KMS-11 (cell line): ENCODE results near the gene PRKCH.
"Not testable (repeated sequence)": the region's sequence is repeated elsewhere in the genome, so short reads cannot be mapped to it uniquely, and the experiment has no call there.

Source experiments
- H2AFZ ChIP-seq: fragments of 200-600 bp; sonication (generic); 2 replicates; pipeline ENCODE4 v1.6.1; 2016; ENCODE audit warnings: antibody characterized with exemption, mixed run types, low read depth
- H3K27ac ChIP-seq: fragments of 200-600 bp; sonication (generic); 2 replicates; pipeline ENCODE4 v1.6.1; 2016; ENCODE audit warnings: mild to moderate bottlenecking, mixed run types
- H3K27me3 ChIP-seq: fragments of 200-600 bp; sonication (generic); 2 replicates; pipeline ENCODE4 v1.6.1; 2017; ENCODE audit warnings: mild to moderate bottlenecking, low read depth, mixed run types, moderate library complexity; ENCODE audit not compliant: insufficient read depth
- H3K36me3 ChIP-seq: fragments of 200-600 bp; sonication (generic); 2 replicates; pipeline ENCODE4 v1.6.1; 2017; ENCODE audit warnings: mild to moderate bottlenecking, mixed run types; ENCODE audit not compliant: insufficient read depth
- H3K4me1 ChIP-seq: fragments of 200-600 bp; sonication (generic); 2 replicates; pipeline ENCODE4 v1.6.1; 2016; ENCODE audit warnings: mild to moderate bottlenecking, low read depth, mixed run types; ENCODE audit not compliant: poor library complexity, severe bottlenecking
- H3K4me2 ChIP-seq: fragments of 200-600 bp; sonication (generic); 2 replicates; pipeline ENCODE4 v1.7.0; 2016; ENCODE audit warnings: mild to moderate bottlenecking, mixed run types
- H3K4me3 ChIP-seq: fragments of 200-600 bp; sonication (generic); IDR thresholded peaks from 2 replicates; pipeline ENCODE4 v1.6.1; 2017; ENCODE audit warnings: low read depth, low read length, mixed read lengths; ENCODE audit not compliant: insufficient read depth
- H3K79me2 ChIP-seq: fragments of 200-600 bp; sonication (generic); 2 replicates; pipeline ENCODE4 v1.6.1; 2016; ENCODE audit warnings: low read depth, mixed run types; ENCODE audit not compliant: insufficient read depth
- H3K9ac ChIP-seq: fragments of 200-600 bp; sonication (generic); 2 replicates; pipeline ENCODE4 v1.6.1; 2016; ENCODE audit warnings: mild to moderate bottlenecking, mixed run types
- H4K20me1 ChIP-seq: fragments of 200-600 bp; sonication (generic); 2 replicates; pipeline ENCODE4 v1.6.1; 2016; ENCODE audit warnings: mild to moderate bottlenecking, mixed run types; ENCODE audit not compliant: insufficient read depth
- CTCF ChIP-seq: fragments of 200-600 bp; sonication (generic); conservative IDR thresholded peaks from 2 replicates; pipeline ENCODE4 v1.6.1; 2017; ENCODE audit warnings: low read depth, mild to moderate bottlenecking, antibody characterized with exemption, low read length, moderate library complexity, mixed read lengths

The PRKCH gene

GRCh38 chr14:61461808-61462275, 140.5 kb downstream of the PRKCH start:
- no peak overlapping the region; the same call in 1 of the 2 replicates for H2AFZ ChIP-seq
- H3K79me2 ChIP-seq, result no peaks in the 10 kb centered on the region
- H3K4me2 ChIP-seq, result no peak overlapping the region
- H3K9ac ChIP-seq, result no peak overlapping the region
- no peaks in the 10 kb centered on the region for H3K4me1 ChIP-seq
- no peaks in the 10 kb centered on the region for H3K27me3 ChIP-seq
- H3K27ac ChIP-seq, result no peak overlapping the region
- no peaks in the 10 kb centered on the region for H3K36me3 ChIP-seq
- TF ChIP-seq CTCF, result peak; percentile 71
- no peak overlapping the region for H3K4me3 ChIP-seq
- no peaks in the 10 kb centered on the region for H4K20me1 ChIP-seq

DNA sequence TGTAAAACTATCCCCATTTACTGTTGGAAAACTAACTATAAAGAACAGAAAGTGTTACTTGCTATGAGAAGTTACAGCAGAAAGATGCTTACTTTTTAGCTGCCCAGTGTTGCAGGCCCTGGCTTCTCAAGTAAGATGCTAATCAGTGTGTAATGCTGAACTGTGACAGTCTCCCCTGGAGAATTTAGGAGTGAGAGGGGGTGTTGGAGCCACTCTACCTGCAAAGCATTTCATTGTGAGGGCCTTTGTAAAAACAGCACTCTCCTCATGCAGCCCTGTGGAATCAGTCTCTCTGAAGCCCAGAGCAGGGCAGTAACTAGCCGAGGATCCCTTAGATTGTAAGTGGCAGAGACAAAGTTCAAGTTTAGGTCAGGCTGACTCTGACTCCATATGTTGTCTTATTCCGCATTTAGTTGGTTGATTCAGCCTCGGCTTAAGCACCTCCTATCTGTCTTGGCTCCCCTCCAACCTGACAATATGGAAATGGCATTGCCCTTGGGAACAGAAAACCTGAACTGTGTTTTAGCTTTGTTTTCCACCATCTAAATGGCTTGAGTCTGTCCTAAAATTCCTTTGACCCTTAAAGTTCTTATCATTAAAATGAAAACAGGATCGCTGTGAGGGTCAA, 141.3 kb downstream of the PRKCH start:
- no peak overlapping the region for H3K4me3 ChIP-seq
- no peak for TF ChIP-seq CTCF
- H3K4me2 ChIP-seq, result no peak overlapping the region
- no peaks in the 10 kb centered on the region for H3K36me3 ChIP-seq
- H4K20me1 ChIP-seq, result no peaks in the 10 kb centered on the region
- H3K27ac ChIP-seq, result no peak overlapping the region
- H3K79me2 ChIP-seq, result no peaks in the 10 kb centered on the region
- no peaks in the 10 kb centered on the region for H3K27me3 ChIP-seq
- no peaks in the 10 kb centered on the region for H3K4me1 ChIP-seq
- H2AFZ ChIP-seq, result no peak overlapping the region
- no peak overlapping the region for H3K9ac ChIP-seq

DNA sequence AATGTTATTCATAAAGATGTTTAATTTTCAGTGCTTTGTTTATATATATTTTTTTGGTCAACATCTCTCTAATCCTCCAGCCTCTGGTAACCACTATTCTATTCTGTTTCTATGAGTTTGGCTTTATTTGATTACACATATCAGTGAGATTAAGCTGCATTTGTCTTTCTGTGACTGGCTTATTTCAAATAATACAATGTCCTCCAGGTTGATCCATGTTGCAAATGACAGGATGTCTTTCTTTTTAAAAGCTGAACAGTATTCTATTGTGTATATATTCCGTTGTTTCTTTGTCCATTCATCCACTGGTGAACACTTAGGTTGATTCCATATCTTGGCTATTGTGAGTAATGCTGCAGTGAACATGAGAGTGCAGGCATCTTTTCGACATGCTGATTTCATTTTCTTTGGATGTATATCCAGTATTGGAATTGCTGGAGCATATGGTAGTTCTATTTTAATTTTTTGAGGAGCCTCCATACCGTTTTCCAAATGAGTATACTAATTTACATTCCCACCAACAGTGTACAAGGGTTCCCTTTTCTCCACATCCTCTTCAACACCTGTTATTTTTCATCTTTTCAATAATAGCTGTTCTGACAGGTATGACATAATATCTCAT, 142.4 kb downstream of the PRKCH start:
- no peaks in the 10 kb centered on the region for H3K36me3 ChIP-seq
- no peak overlapping the region for H3K4me3 ChIP-seq
- no peak for TF ChIP-seq CTCF
- H3K79me2 ChIP-seq, result no peaks in the 10 kb centered on the region
- H2AFZ ChIP-seq, result no peak overlapping the region
- H3K4me1 ChIP-seq, result no peaks in the 10 kb centered on the region
- no peak overlapping the region for H3K9ac ChIP-seq
- H3K27ac ChIP-seq, result no peak overlapping the region
- H3K4me2 ChIP-seq, result no peak overlapping the region
- H3K27me3 ChIP-seq, result no peaks in the 10 kb centered on the region
- no peaks in the 10 kb centered on the region for H4K20me1 ChIP-seq

- H3K27ac ChIP-seq, H3K4me3 ChIP-seq, H3K9ac ChIP-seq, H3K79me2 ChIP-seq, H4K20me1 ChIP-seq, H3K36me3 ChIP-seq, H3K4me1 ChIP-seq, H3K4me2 ChIP-seq, H2AFZ ChIP-seq, H3K27me3 ChIP-seq: not testable (repeated sequence)
Observed at GRCh38 chr14:61464539-61465320, 143.4 kb downstream of the PRKCH start.
